PC-9 (cell line): ENCODE measurements around the gene SCD5. TPM values are rescaled to one million over a fixed set of nuclear protein-coding genes. Genes with fewer than 3 reads are reported as not detected.

Experiments used
- BruUV-seq: library from RNA; stranded (reverse); fragments of 400-500 nt; replicated peaks from 2 replicates; lab custom pipeline; 2021; lab: Mats Ljungman, UMichigan
- CTCF ChIA-PET: fragments of 300-600 bp; sonication (Branson Sonifier 250); formaldehyde crosslinking; loops from one replicate; lab custom pipeline; 2022; ENCODE audit warnings: antibody characterized with exemption; lab: Charles Lee
- POLR2A ChIA-PET: fragments of 300-600 bp; sonication (Branson Sonifier 250); formaldehyde crosslinking; loops from one replicate; lab custom pipeline; 2022; ENCODE audit warnings: antibody characterized with exemption; ENCODE audit not compliant: unreplicated experiment; lab: Charles Lee
- DNase-seq, 2 experiments: peaks; one replicate each; pipeline versions ENCODE4 v3.0.0 to v3.0.0-alpha.2; 2015 to 2022; ENCODE audit warnings: mixed read lengths in 1 of 2
- H2AFZ ChIP-seq: fragments of 200-600 bp; sonication (generic); 2 replicates; pipeline ENCODE4 v1.8.1; 2017; ENCODE audit warnings: antibody characterized with exemption
- H3F3A ChIP-seq: fragments of 200-600 bp; sonication (generic); 2 replicates; pipeline ENCODE4 v1.8.1; 2017; ENCODE audit warnings: antibody characterized with exemption, mild to moderate bottlenecking, low read depth; ENCODE audit not compliant: insufficient read depth
- H3K27ac ChIP-seq: fragments of 200-600 bp; sonication (generic); 2 replicates; pipeline ENCODE4 v1.6.1; 2016; ENCODE audit warnings: mixed run types
- H3K27me3 ChIP-seq: fragments of 200-600 bp; sonication (generic); 2 replicates; pipeline ENCODE4 v1.6.1; 2016; ENCODE audit warnings: low read depth, mixed run types; ENCODE audit not compliant: insufficient read depth
- H3K36me3 ChIP-seq: fragments of 200-600 bp; sonication (generic); 2 replicates; pipeline ENCODE4 v1.6.1; 2016; ENCODE audit warnings: low read depth, mixed run types
- H3K4me1 ChIP-seq: fragments of 200-600 bp; sonication (generic); replicated peaks from 2 replicates; pipeline ENCODE4 v1.6.1; 2016; ENCODE audit warnings: mixed run types; ENCODE audit not compliant: insufficient read depth
- H3K4me2 ChIP-seq: fragments of 200-600 bp; sonication (generic); 2 replicates; pipeline ENCODE4 v1.6.1; 2017; ENCODE audit warnings: mixed run types
- H3K4me3 ChIP-seq: fragments of 200-600 bp; sonication (generic); 2 replicates; pipeline ENCODE4 v1.6.1; 2016; ENCODE audit warnings: mixed run types
- H3K79me2 ChIP-seq: fragments of 200-600 bp; sonication (generic); 2 replicates; pipeline ENCODE4 v1.6.1; 2017; ENCODE audit warnings: low read depth, mixed run types
- H3K9me2 ChIP-seq: fragments of 200-600 bp; sonication (generic); 2 replicates; pipeline ENCODE4 v1.8.1; 2017; ENCODE audit warnings: mild to moderate bottlenecking; ENCODE audit not compliant: insufficient read depth
- H3K9me3 ChIP-seq: fragments of 200-600 bp; sonication (generic); 2 replicates; pipeline ENCODE4 v1.8.1; 2016; ENCODE audit warnings: low read depth; ENCODE audit not compliant: insufficient read depth
- H4K20me1 ChIP-seq: fragments of 200-600 bp; sonication (generic); 2 replicates; pipeline ENCODE4 v1.8.1; 2017; ENCODE audit not compliant: insufficient read depth
- EZH2 ChIP-seq: fragments of 200-600 bp; sonication (generic); IDR thresholded peaks from 2 replicates; pipeline ENCODE4 v1.8.0; 2017; ENCODE audit warnings: antibody characterized with exemption, low read depth
- intact Hi-C: fragments of 100-400 bp; cut with micrococcal nuclease; formaldehyde crosslinking; loops from one replicate; pipeline ENCODE4 v1.10.0; 2022; ENCODE audit not compliant: unreplicated experiment
- total RNA-seq: library from RNA; stranded (reverse); gene quantifications from 2 replicates; pipeline ENCODE4 v1.2.3, GENCODE V29; 2021
- TF ChIP-seq, protein P1 (sequence below): fragments of 200-600 bp; sonication (generic); conservative IDR thresholded peaks from 2 replicates; pipeline ENCODE4 v1.6.1; 2017; ENCODE audit warnings: mixed run types, antibody characterized with exemption, mild to moderate bottlenecking, moderate library complexity

The SCD5 gene
- total RNA-seq, 1 experiment from 2014 or later, result 34.3 TPM

DNA sequence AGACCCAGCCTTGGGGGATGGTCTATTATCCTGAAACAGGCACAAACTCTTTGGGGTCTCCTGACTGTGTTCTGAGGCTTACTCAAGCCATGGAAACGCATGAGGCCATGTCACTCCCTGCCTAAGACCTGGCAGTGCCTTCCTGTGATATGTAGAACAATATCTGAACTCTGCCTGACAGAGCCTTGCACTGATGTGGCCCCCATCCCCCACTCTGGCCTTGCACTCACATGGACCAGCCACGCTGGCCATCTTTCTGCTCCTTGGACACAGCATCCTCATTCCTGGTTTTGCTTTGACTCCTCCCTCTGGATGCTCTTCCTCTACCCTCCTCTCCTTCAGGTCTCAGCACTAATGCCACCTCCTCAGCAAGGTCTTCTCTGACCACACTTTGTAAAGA is 100.2 kb downstream of the SCD5 start:
- DNase-seq, result no peak
- BruUV-seq, result no TSS peak
- CTCF ChIA-PET, result no interaction called here
- no peaks in the 10 kb centered on the region for H3K4me1 ChIP-seq
- H3K36me3 ChIP-seq, result no peaks in the 10 kb centered on the region
- no peaks in the 10 kb centered on the region for H3K9me2 ChIP-seq
- H3K4me2 ChIP-seq, result no peak overlapping the region
- H3K27me3 ChIP-seq, result no peaks in the 10 kb centered on the region
- intact Hi-C loops, result no loop called here
- no peaks in the 10 kb centered on the region for H3K9me3 ChIP-seq
- TF ChIP-seq, protein P1, sequence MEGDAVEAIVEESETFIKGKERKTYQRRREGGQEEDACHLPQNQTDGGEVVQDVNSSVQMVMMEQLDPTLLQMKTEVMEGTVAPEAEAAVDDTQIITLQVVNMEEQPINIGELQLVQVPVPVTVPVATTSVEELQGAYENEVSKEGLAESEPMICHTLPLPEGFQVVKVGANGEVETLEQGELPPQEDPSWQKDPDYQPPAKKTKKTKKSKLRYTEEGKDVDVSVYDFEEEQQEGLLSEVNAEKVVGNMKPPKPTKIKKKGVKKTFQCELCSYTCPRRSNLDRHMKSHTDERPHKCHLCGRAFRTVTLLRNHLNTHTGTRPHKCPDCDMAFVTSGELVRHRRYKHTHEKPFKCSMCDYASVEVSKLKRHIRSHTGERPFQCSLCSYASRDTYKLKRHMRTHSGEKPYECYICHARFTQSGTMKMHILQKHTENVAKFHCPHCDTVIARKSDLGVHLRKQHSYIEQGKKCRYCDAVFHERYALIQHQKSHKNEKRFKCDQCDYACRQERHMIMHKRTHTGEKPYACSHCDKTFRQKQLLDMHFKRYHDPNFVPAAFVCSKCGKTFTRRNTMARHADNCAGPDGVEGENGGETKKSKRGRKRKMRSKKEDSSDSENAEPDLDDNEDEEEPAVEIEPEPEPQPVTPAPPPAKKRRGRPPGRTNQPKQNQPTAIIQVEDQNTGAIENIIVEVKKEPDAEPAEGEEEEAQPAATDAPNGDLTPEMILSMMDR, result no peak
- no peak for TF ChIP-seq EZH2
- no peak overlapping the region for H2AFZ ChIP-seq
- H3K79me2 ChIP-seq, result no peaks in the 10 kb centered on the region
- POLR2A ChIA-PET, result no interaction called here
- H3K27ac ChIP-seq, result no peak overlapping the region
- no peaks in the 10 kb centered on the region for H4K20me1 ChIP-seq
- H3K4me3 ChIP-seq, result no peak overlapping the region
- no peaks in the 10 kb centered on the region for H3F3A ChIP-seq

DNA sequence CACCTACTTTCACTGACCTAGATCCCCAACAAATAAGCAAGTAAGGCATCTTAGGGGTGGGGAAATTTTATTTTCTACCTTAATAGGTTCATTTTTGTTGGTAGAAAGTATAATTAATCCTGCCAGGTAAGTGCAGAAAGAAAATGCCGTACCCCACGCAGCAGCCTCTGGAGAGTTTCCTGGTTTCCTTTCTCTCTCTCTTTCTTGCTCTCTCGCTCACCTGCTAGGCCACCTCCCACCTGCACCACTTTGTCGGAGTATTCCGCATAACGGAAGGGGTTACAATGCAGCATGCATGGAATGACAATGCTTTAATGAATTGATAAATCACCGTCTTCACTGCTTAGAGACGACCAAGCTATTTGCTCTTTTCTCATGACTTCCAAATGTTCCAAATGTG is 101.0 kb downstream of the SCD5 start:
- Histone ChIP-seq H3K9me2 (no peaks in the 10 kb centered on the region), H3K4me3 (no peak overlapping the region), H3K36me3 (no peaks in the 10 kb centered on the region), H3K4me2 (no peak overlapping the region), H3K79me2 (no peaks in the 10 kb centered on the region), H3K9me3 (no peaks in the 10 kb centered on the region), H4K20me1 (no peaks in the 10 kb centered on the region), H3F3A (no peaks in the 10 kb centered on the region), H2AFZ (no peak overlapping the region), H3K4me1 (no peaks in the 10 kb centered on the region), H3K27me3 (no peaks in the 10 kb centered on the region), H3K27ac (no peak overlapping the region)
- BruUV-seq, result no TSS peak
- no peak for DNase-seq
- no peak for TF ChIP-seq EZH2
- TF ChIP-seq, protein P1, result no peak
- POLR2A ChIA-PET, result no interaction called here
- CTCF ChIA-PET, result no interaction called here
- intact Hi-C loops, result no loop called here

DNA sequence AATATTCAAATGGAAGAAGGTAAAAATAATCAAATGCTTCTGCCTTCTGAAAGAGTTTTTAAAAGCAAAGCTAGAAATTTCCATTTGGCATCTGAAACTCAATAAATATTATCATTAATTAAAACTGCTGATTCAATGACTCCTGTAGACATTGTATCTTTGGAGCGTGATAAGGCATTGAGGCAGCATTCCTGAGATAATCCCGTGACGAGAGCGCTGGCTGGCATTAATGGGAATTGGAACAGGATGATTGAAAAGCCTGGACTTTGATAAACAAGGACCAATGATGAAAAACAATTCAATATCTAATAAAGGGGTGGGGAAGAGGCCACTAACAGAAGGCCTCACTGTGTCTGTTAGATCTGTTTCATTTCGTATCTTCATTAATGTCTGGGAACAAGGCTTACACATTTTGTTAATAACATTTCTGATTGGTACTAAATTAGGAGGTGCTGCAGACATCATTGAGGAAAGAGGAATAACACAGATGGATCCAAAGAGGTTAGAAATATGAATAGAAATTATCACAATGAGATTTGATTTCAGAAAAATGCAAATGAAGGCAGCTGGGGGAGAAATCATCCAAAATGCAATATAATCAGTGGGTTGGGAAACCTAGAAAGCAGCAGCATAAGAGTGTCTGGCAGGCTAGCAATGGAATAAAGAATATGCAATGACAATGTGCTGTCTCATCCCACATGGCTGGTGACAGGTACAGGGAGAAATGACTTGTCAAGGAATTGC is 102.3 kb downstream of the SCD5 start:
- H3K4me2 ChIP-seq, result no peak overlapping the region
- H3K36me3 ChIP-seq, result no peaks in the 10 kb centered on the region
- BruUV-seq, result no TSS peak
- DNase-seq, result no peak
- intact Hi-C loops, result no loop called here
- no peaks in the 10 kb centered on the region for H4K20me1 ChIP-seq
- H3K4me3 ChIP-seq, result no peak overlapping the region
- no peaks in the 10 kb centered on the region for H3K9me2 ChIP-seq
- H3K27me3 ChIP-seq, result no peaks in the 10 kb centered on the region
- TF ChIP-seq, protein P1, result no peak
- TF ChIP-seq EZH2, result no peak
- no peaks in the 10 kb centered on the region for H3F3A ChIP-seq
- H3K79me2 ChIP-seq, result no peaks in the 10 kb centered on the region
- no peak overlapping the region for H3K27ac ChIP-seq
- no peaks in the 10 kb centered on the region for H3K4me1 ChIP-seq
- no peak overlapping the region for H2AFZ ChIP-seq
- CTCF ChIA-PET, result no interaction called here
- H3K9me3 ChIP-seq, result no peaks in the 10 kb centered on the region
- POLR2A ChIA-PET, result no interaction called here
